NCI-H2196 treated with DMSO at 0.1 percent for 48 hours (cell line): ENCODE measurements around the gene TCP11L2.
"Not testable (repeated sequence)": the region's sequence is repeated elsewhere in the genome, so short reads cannot be mapped to it uniquely, and the experiment has no call there.

Experiments
- DNase-seq: peaks from one replicate; lab custom pipeline; 2025; ENCODE audit not compliant: unreplicated experiment; lab: John Stamatoyannopoulos, UW

TCP11L2 gene

DNA sequence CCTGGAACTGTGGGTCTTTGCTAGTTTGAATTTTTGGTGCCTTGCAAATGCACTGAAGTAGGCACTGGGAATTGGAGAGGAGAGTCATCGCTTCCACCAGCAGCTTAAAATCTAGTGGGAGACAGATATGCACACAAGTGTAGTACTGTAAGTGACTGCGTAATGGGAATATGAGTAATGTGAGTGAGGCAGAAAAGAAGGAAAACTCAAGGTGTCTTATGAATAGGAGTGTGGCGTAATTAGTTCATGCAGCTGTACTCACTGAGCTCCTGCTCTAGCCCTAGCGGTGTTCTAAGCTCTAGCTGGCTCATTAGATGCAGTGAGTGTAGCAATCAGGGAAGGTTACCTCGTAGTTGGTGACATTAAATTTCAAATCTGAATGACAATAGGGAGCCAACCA lies 2.8 kb downstream of the TCP11L2 start:
- DNase-seq, result no peak

DNA sequence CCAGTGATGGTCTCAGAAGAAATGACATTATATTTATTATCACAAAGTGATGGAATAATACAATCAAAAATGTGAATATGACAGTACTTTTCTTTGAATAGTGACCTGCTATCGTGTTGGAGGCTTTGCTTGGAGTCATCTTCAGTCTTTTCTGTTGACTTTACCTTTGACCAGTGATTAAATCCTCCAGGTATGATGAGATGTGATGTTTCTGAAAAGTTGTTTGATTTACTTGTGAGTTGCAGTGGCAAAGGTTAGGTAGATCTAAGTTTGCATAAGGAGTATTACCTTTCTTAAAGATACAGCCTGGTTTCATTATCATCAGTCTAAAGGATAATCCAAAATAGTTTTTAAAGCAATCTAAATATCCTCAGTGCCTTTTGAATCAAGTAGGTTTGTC lies 4.6 kb downstream of the TCP11L2 start:
- no peak for DNase-seq

- DNase-seq, result no peak
Measured at GRCh38 chr12:106308121-106308520, 5.6 kb downstream of the TCP11L2 start.

- DNase-seq, result no peak
Measured at GRCh38 chr12:106308611-106309010, 6.1 kb downstream of the TCP11L2 start.

- no peak for DNase-seq
Measured at GRCh38 chr12:106309671-106310505, 7.4 kb downstream of the TCP11L2 start.

GRCh38 chr12:106310687-106311086 lies 8.2 kb downstream of the TCP11L2 start:
- DNase-seq, result no peak

DNA sequence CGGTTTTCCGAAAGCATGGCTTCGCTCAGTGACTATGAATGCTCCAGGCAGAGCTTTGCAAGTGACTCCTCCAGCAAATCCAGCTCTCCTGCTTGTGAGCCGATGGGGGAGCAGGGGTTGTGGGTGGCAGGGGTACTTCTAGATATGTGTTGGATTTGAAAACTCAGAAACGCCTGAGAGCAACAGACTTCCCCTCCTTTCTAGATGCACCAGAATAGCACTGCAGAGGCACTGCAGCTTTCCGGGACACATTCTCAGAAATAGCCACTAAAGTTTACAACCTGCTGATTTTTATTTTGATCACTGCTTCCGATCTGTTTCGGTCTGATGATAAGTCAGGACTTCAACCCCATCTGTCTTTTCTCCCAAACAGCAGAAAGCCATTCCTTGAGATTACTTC lies 8.6 kb downstream of the TCP11L2 start:
- DNase-seq, result no peak

GRCh38 chr12:106313413-106313812 lies 10.9 kb downstream of the TCP11L2 start:
- not testable (repeated sequence) for DNase-seq

- no peak for DNase-seq
Measured at GRCh38 chr12:106315523-106315922, 13.0 kb downstream of the TCP11L2 start.

- no peak for DNase-seq
Measured at GRCh38 chr12:106317406-106318082, 15.0 kb downstream of the TCP11L2 start.

DNA sequence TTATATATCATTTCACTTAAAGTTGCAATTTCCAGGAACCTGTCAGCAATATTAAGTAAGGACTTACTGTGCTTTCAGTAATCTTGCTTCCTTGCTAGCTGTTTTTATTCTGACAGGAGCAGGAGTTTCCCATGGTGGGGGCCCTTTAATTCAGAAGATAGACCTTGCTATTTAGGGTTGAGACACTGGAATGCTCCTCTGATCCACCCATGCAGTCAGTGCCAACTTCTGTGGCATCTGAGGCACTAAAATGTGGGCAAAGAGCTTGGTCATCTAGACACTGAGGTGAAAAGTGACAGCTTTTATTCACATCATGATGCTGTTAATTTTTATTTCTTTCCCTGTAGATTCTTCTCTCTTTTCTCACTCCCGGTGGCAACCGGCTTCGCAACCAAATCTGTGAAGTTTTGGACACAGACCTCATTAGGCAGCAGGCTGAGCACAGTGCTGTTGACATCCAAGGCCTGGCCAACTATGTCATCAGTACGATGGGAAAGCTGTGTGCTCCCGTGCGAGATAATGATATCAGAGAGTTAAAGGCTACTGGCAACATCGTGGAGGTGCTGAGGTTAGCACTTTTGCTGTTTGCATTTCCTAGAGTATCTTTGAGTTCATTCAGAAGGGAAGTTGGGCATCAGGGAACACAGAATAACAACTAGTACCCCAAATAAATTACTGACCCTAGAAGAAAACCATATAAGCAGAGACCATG lies 18.8 kb downstream of the TCP11L2 start:
- DNase-seq, result no peak

DNA sequence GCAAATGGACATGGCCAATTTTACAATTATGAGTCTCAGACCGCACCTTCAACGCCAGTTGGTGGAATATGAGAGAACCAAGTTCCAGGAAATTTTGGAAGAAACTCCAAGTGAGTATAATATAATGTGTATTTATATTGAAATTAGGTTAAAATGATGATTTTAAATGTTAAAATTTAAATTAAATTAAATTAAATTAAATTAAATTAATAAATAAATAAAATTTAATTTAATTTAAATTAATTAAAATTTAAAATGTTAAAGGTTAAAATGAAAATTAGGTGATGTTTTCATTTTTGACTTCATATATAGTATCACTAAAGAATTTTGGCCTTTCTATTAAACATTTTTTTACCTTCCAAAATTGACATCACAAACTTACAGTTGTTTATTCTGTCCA lies 21.0 kb downstream of the TCP11L2 start:
- no peak for DNase-seq

DNA sequence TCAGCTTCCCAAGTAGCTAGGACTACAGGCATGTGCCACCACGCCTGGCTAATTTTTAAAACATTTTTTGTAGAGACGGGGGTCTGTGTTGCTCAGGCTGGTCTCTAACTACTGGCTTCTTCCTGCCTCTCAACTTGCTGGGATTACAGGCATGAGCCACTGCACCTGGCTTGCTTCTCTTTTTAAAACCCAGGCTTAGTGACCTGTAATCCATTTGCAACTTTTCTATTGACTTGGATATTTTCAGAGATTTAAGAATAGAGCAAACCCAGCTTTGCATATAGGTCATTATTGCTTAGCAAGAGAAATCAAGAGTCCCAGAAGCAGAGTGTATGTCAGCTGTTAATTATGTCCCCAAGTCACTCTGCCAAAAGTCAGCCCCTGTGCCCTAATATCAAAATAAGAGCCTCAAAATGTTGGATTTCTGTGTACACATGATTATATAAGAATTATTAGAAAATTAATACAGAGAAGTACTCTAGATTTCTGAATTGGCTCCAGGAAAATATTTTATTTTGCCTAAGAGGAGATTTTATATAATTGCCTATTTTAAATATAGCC lies 24.9 kb downstream of the TCP11L2 start:
- no peak for DNase-seq

DNA sequence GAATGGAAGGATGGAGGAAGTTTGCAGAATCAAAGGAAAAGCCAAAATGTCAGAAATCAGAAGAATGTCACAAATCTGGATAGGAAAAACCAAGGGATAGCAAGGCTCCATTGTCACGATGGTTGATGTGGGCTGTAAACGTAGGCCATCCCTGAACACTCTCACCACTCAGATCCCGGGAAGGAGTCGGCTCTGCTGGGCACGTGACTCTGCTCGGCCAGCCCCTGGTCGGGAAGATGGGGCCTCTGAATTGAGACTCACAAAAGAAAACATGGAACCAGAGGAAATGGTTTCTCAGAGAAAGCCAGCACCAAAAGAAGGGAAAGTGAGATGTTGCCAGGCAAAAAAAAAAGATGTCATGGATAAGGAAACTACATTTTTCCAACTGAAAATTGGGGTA lies 26.2 kb downstream of the TCP11L2 start:
- no peak for DNase-seq

- no peak for DNase-seq
Measured at GRCh38 chr12:106329231-106329982, 26.9 kb downstream of the TCP11L2 start.

DNA sequence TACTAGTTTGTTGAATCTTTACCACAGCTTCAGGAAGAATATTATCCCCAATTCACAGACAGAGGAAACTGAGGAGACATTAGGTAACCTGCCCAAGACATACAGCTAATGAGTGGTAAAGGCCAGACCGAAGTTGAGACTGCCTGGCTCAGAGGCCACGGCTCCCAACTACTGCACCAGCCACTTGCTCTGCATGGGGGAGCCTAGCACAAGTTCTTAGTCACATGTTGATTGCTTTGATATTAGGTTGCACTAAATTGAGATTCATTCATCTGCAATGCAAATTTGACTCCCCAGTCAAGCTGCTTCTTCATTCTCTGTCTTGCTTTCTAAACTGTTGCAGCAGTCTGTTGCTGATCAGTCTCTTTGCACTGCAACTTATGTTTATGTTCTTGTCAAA lies 29.1 kb downstream of the TCP11L2 start:
- no peak for DNase-seq

DNA sequence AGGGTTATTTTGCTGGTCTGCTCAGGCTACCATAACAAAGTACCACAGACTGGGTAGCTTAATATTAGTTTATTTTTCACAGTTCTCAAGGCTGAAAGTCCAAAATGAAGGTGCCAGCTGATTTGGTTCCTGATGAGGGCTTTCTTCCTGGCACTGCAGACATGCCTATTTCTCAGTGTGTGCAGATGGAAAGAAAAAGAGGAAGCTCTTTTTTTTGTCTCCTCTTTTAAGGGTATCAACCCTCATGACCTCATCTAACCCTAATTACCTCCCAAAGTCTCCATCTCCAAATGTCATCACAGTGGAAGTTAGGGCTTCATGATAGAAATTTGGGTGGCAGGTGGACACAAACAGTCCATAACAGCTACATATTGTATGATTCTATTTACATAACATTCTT lies 30.0 kb downstream of the TCP11L2 start:
- DNase-seq, result no peak

- no peak for DNase-seq
Measured at GRCh38 chr12:106333010-106333409, 30.5 kb downstream of the TCP11L2 start.

- DNase-seq, result no peak
Measured at GRCh38 chr12:106333756-106334155, 31.2 kb downstream of the TCP11L2 start.

DNA sequence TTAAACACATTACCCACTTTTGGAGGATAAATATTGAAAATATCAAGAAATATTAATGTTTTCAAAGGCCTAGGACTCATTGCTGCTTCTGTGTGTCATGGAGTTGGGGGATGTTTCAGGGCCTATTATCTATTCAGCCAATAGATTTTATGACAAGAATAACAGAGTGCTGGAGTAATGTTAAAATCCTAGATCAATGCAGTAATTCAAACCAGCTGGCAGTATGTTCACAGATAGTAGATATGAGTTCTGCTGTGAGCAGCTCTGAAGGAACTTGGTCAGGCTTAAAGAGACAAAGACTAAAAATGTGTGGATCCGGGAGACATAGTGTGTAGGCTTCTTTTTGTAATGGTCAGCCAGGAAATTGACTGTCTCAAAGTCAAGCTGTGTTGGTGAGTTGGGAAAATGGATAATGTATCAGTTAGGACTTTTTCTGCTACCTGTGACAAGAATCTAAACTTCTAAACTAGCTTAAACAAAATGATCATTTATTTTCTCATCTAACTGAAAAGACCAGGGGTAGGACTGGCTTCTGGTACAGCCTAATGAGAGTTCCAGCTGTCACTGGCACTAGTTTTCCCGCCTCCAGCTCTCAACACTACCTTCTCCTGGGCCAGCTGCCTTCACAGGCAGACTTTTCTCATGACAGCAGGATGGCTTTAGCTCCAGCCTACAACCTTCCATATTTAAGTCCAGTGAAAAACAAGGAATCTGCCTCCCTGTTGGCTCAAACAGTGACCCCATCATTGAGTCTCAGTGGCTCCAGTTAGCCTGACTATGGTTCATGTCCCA lies 38.7 kb downstream of the TCP11L2 start:
- no peak for DNase-seq
